Neuronal stem cell (in vitro differentiated cells): ENCODE results near the gene ANKUB1.

ENCODE experiments used
- DNase-seq: peaks from one replicate; pipeline ENCODE4 v3.0.0-alpha.2; 2013; ENCODE audit warnings: low spot score
- H2AFZ ChIP-seq: one replicate; pipeline ENCODE4 v1.6.1; 2013; ENCODE audit warnings: mild to moderate bottlenecking, low read length, inconsistent platforms
- H2AK5ac ChIP-seq: 2 replicates; pipeline ENCODE4 v1.6.1; 2013; ENCODE audit warnings: low read depth, mild to moderate bottlenecking, inconsistent platforms, low read length, moderate library complexity, mixed read lengths
- H2BK120ac ChIP-seq: 2 replicates; pipeline ENCODE4 v1.6.1; 2013; ENCODE audit warnings: low read depth, mild to moderate bottlenecking, inconsistent platforms, low read length, moderate library complexity, mixed read lengths
- H2BK12ac ChIP-seq: one replicate; pipeline ENCODE4 v1.6.1; 2013; ENCODE audit warnings: low read length, inconsistent platforms
- H2BK15ac ChIP-seq: 2 replicates; pipeline ENCODE4 v1.6.1; 2013; ENCODE audit warnings: mild to moderate bottlenecking, low read length, inconsistent platforms, mixed read lengths
- H2BK5ac ChIP-seq: one replicate; pipeline ENCODE4 v1.6.1; 2013; ENCODE audit warnings: inconsistent platforms, mild to moderate bottlenecking, low read length, moderate library complexity
- H3K14ac ChIP-seq: one replicate; pipeline ENCODE4 v1.6.1; 2013; ENCODE audit warnings: low read length, inconsistent platforms
- H3K18ac ChIP-seq: 2 replicates; pipeline ENCODE4 v1.6.1; 2013; ENCODE audit warnings: low read length, inconsistent platforms
- H3K23ac ChIP-seq: 2 replicates; pipeline ENCODE4 v1.6.1; 2013; ENCODE audit warnings: low read depth, mild to moderate bottlenecking, mixed read lengths, low read length, inconsistent platforms; ENCODE audit not compliant: poor library complexity
- H3K27ac ChIP-seq: replicated peaks from 3 replicates; pipeline ENCODE4 v1.5.1; 2013; ENCODE audit warnings: low read length, inconsistent platforms
- H3K27me3 ChIP-seq, 3 experiments: 2 replicates each; pipeline ENCODE4 v1.6.1; 2013; ENCODE audit warnings: low read length in 3 of 3, mild to moderate bottlenecking in 2 of 3, inconsistent platforms in 1 of 3, low read depth in 1 of 3, mixed read lengths in 1 of 3, moderate library complexity in 1 of 3; ENCODE audit not compliant: control insufficient read depth in 3 of 3, insufficient read depth in 3 of 3
- H3K36me3 ChIP-seq, 2 donors: replicated peaks in 1 of 2; 2 replicates each; pipeline ENCODE4 v1.6.1; 2013; ENCODE audit warnings: low read length in 2 of 2; ENCODE audit not compliant: control insufficient read depth in 2 of 2, insufficient read depth in 2 of 2
- H3K4ac ChIP-seq: 2 replicates; pipeline ENCODE4 v1.6.1; 2013; ENCODE audit warnings: inconsistent platforms, mild to moderate bottlenecking, low read length, moderate library complexity
- H3K4me1 ChIP-seq, 2 donors: 1 replicate in 1 of 2; 2 replicates in 1 of 2; pipeline ENCODE4 v1.6.1; 2013; ENCODE audit warnings: low read length in 2 of 2, low read depth in 1 of 2; ENCODE audit not compliant: control insufficient read depth in 2 of 2, insufficient read depth in 1 of 2
- H3K4me2 ChIP-seq: one replicate; pipeline ENCODE4 v1.6.1; 2013; ENCODE audit warnings: mild to moderate bottlenecking, low read length, inconsistent platforms; ENCODE audit not compliant: insufficient read depth, poor library complexity, severe bottlenecking
- H3K4me3 ChIP-seq, 2 donors: 2 replicates each; pipeline ENCODE4 v1.5.1; 2013; ENCODE audit warnings: low read length in 2 of 2, mild to moderate bottlenecking in 2 of 2, inconsistent platforms in 1 of 2, moderate library complexity in 1 of 2
- H3K79me1 ChIP-seq: one replicate; pipeline ENCODE4 v1.6.1; 2013; ENCODE audit warnings: low read depth, mild to moderate bottlenecking, inconsistent platforms, low read length, moderate library complexity
- H3K9ac ChIP-seq: one replicate; pipeline ENCODE4 v1.6.1; 2013; ENCODE audit warnings: mild to moderate bottlenecking, low read depth, low read length, inconsistent platforms; ENCODE audit not compliant: poor library complexity
- H3K9me3 ChIP-seq, 2 donors: replicated peaks in 1 of 2; 2 replicates each; pipeline versions ENCODE3 to v1.6.1; 2013; ENCODE audit warnings: low read length in 2 of 2, mild to moderate bottlenecking in 2 of 2, inconsistent platforms in 1 of 2, low read depth in 1 of 2, mixed read lengths in 1 of 2, moderate library complexity in 1 of 2; ENCODE audit not compliant: control insufficient read depth in 2 of 2, insufficient read depth in 1 of 2
- H4K8ac ChIP-seq: one replicate; pipeline ENCODE4 v1.6.1; 2013; ENCODE audit warnings: low read depth, mild to moderate bottlenecking, inconsistent platforms, low read length, moderate library complexity
- H4K91ac ChIP-seq: one replicate; pipeline ENCODE4 v1.6.1; 2013; ENCODE audit warnings: low read length, low read depth, mild to moderate bottlenecking, inconsistent platforms; ENCODE audit not compliant: poor library complexity
- WGBS, 2 donors: extraction: QIAGEN DNeasy Blood & Tissue Kit; methylation state at CpG; one replicate each; pipeline ENCODE4 v1.1.7; 2013; ENCODE audit warnings: missing lambda C conversion rate in 2 of 2, mixed read lengths in 1 of 2; ENCODE audit not compliant: insufficient read length in 2 of 2, insufficient replicate concordance in 1 of 2; ENCODE audit errors: extremely low coverage in 2 of 2; 5-methylcytosine and 5-hydroxymethylcytosine counted together

Gene ANKUB1

GRCh38 chr3:149812165-149812605, 19.8 kb upstream of the ANKUB1 start:
- peak overlapping the region; percentile 40 for H2BK15ac ChIP-seq
- peak overlapping the region; percentile 85 for H3K4me2 ChIP-seq
- DNase-seq, result no peak
- peaks cover 0 to 12% of the 10 kb centered on the region in 2 donors for H3K4me1 ChIP-seq
- H3K27me3 ChIP-seq, result no peaks in the 10 kb centered on the region
- no CpG with 5 or more reads among the region's 13 CpGs for WGBS, 2 donors
- no peak overlapping the region for H4K91ac ChIP-seq
- H3K14ac ChIP-seq, result no peak overlapping the region
- H4K8ac ChIP-seq, result no peak overlapping the region
- H3K18ac ChIP-seq, result peak overlapping the region; percentile 95
- no peak overlapping the region for H2AK5ac ChIP-seq
- H3K4me3 ChIP-seq, result peak overlapping the region; percentile 76 to 79
- no peak overlapping the region for H2BK120ac ChIP-seq
- H3K4ac ChIP-seq, result no peak overlapping the region
- H2BK12ac ChIP-seq, result peak overlapping the region; percentile 14
- H3K9me3 ChIP-seq, result no peaks in the 10 kb centered on the region
- H3K23ac ChIP-seq, result peak overlapping the region; percentile 67
- H2BK5ac ChIP-seq, result peak overlapping the region; percentile 56
- H2AFZ ChIP-seq, result peak overlapping the region; percentile 97
- no peak overlapping the region for H3K27ac ChIP-seq
- peak overlapping the region; percentile 83 for H3K9ac ChIP-seq
- H3K79me1 ChIP-seq, result no peaks in the 10 kb centered on the region
- no peaks in the 10 kb centered on the region for H3K36me3 ChIP-seq

GRCh38 chr3:149810846-149811245, 18.5 kb upstream of the ANKUB1 start:
- Histone ChIP-seq H3K23ac (no peak overlapping the region), H3K14ac (no peak overlapping the region), H3K79me1 (no peaks in the 10 kb centered on the region), H3K4me1 (peaks cover 0 to 12% of the 10 kb centered on the region in 2 donors), H4K8ac (no peak overlapping the region), H3K4me2 (no peak overlapping the region), H3K4me3 (no peak overlapping the region), H3K4ac (no peak overlapping the region), H3K9me3 (no peaks in the 10 kb centered on the region), H2BK15ac (no peak overlapping the region), H3K18ac (no peak overlapping the region), H4K91ac (no peak overlapping the region), H3K36me3 (no peaks in the 10 kb centered on the region), H2BK5ac (no peak overlapping the region), H2AFZ (no peak overlapping the region), H3K27ac (no peak overlapping the region), H3K9ac (no peak overlapping the region), H2AK5ac (no peak overlapping the region), H2BK120ac (no peak overlapping the region), H3K27me3 (no peaks in the 10 kb centered on the region), H2BK12ac (no peak overlapping the region)
- no CpG with 5 or more reads among the region's 2 CpGs for WGBS, 2 donors
- DNase-seq, result no peak

GRCh38 chr3:149809699-149810098, 17.3 kb upstream of the ANKUB1 start:
- Histone ChIP-seq H3K27me3 (no peaks in the 10 kb centered on the region), H4K91ac (no peak overlapping the region), H3K23ac (no peak overlapping the region), H2AFZ (no peak overlapping the region), H2BK12ac (no peak overlapping the region), H2BK5ac (no peak overlapping the region), H2BK120ac (no peak overlapping the region), H3K18ac (no peak overlapping the region), H3K4me2 (no peak overlapping the region), H3K4me3 (no peak overlapping the region), H3K27ac (no peak overlapping the region), H4K8ac (no peak overlapping the region), H2AK5ac (no peak overlapping the region), H3K79me1 (no peaks in the 10 kb centered on the region), H3K9ac (no peak overlapping the region), H3K36me3 (no peaks in the 10 kb centered on the region), H3K14ac (no peak overlapping the region), H3K9me3 (no peaks in the 10 kb centered on the region), H3K4me1 (peaks cover 0 to 6% of the 10 kb centered on the region in 2 donors), H3K4ac (no peak overlapping the region), H2BK15ac (no peak overlapping the region)
- DNase-seq, result no peak

- H3K9me3 ChIP-seq, result no peaks in the 10 kb centered on the region
- no peak overlapping the region for H2AK5ac ChIP-seq
- no peak overlapping the region for H3K14ac ChIP-seq
- H2AFZ ChIP-seq, result peak overlapping the region; percentile 21
- no peak overlapping the region for H3K23ac ChIP-seq
- H3K18ac ChIP-seq, result no peak overlapping the region
- no peak overlapping the region for H3K4me3 ChIP-seq
- no peak overlapping the region for H3K9ac ChIP-seq
- H3K27me3 ChIP-seq, result no peaks in the 10 kb centered on the region
- no peak overlapping the region for H3K4ac ChIP-seq
- H3K79me1 ChIP-seq, result no peaks in the 10 kb centered on the region
- peak; percentile 18 for DNase-seq
- H3K36me3 ChIP-seq, result no peaks in the 10 kb centered on the region
- WGBS, 2 donors, result no CpG with 5 or more reads among the region's 4 CpGs
- no peak overlapping the region for H4K8ac ChIP-seq
- H2BK120ac ChIP-seq, result no peak overlapping the region
- H3K4me2 ChIP-seq, result no peak overlapping the region
- H2BK15ac ChIP-seq, result no peak overlapping the region
- H3K4me1 ChIP-seq, result peaks cover 0 to 6% of the 10 kb centered on the region in 2 donors
- no peak overlapping the region for H2BK12ac ChIP-seq
- no peak overlapping the region for H2BK5ac ChIP-seq
- no peak overlapping the region for H4K91ac ChIP-seq
- H3K27ac ChIP-seq, result no peak overlapping the region
Observed at GRCh38 chr3:149808209-149808829, 16.0 kb upstream of the ANKUB1 start.
